GM18519 (cell line): Measurements from ENCODE around the gene AGR2.
"Not testable (repeated sequence)": the region's sequence is repeated elsewhere in the genome, so short reads cannot be mapped to it uniquely, and the experiment has no call there.

Experiments
- ATAC-seq: cut with Tn5 transposase; IDR thresholded peaks from one replicate; pipeline ENCODE4 v1.9.1; 2021; ENCODE audit warnings: mild to moderate bottlenecking, moderate library complexity; ENCODE audit not compliant: unreplicated experiment, low FRiP score

AGR2 gene

DNA sequence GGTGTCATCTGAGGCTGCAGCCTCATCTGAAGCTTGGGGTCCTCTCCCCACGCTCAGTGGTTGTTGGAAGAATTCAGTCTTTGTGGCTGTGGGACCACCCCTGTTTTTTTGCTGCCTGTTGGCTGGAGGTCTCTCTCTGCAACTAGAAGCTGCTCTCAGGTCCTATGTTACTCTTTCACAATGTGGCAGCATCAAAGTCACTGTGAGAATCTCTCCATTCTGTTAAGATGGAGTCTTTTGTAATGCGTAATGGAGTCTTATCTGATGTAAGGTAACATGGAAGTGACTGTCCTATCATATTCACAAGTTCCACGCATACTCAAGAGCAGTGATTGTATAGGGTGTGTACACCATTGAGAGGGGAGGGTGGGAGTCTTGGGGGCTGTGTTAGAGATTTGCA is 26.3 kb downstream of the AGR2 start:
- ATAC-seq: no peak

GRCh38 chr7:16776053-16776452 is 28.7 kb downstream of the AGR2 start:
- no peak for ATAC-seq

DNA sequence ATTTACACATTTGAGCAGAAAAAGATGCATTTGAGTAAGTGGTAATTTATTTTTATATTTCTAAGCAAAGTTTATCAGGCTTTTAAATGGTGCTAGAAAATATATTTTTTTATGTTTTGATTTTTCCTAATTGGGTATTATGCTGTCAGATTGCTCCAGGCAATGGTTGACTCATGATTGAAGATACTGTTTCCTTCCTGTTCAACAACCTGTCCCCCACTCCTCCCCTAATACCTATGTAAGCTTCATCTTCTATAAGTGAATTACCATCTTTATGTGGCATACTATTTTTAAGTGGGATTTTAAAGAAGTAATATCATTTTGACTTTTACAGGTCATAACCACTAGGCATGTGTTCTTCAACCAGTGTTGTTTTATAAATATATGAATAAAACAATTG is 29.8 kb downstream of the AGR2 start:
- no peak for ATAC-seq

DNA sequence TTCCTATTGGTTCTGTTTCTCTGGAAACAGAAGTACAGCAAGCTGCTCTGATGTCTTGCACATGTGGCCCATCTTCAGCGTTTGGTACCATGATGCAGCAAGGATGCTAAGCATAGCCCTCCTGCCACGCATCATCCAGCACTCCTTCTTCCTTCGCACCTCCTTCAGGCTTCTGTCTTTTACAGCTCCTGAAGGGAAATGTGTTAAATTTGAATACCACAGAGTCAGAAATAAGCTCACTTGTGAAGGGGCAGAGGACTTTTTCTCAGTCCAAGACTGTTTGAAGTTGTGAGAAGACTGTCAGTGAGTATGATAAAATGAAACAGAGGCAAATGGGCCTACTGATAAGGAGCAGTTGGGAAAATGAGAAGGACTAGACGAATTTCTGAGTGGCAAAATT is 30.5 kb downstream of the AGR2 start:
- ATAC-seq: no peak

- no peak for ATAC-seq
Observed at GRCh38 chr7:16773884-16774283, 30.9 kb downstream of the AGR2 start.

DNA sequence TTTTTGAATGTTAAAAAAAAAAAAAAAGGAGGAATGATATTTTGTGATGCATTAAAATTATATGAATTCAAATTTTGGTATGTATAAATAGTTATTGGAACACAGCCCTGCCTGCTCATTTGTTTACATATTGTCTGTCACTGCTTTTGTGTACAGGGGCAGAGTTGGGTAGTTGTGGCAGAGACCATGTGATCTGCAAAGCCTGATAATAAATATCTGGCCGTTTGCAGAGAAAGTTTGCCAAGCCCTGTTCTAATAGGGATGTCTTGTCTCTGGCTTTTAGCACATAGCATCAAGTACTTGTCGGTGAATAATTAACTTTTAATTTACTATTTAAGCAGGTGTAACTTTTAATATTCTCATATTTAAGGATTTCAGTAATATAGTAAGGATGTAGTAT is 31.5 kb downstream of the AGR2 start:
- no peak for ATAC-seq

GRCh38 chr7:16770657-16771329 is 34.0 kb downstream of the AGR2 start:
- no peak for ATAC-seq

DNA sequence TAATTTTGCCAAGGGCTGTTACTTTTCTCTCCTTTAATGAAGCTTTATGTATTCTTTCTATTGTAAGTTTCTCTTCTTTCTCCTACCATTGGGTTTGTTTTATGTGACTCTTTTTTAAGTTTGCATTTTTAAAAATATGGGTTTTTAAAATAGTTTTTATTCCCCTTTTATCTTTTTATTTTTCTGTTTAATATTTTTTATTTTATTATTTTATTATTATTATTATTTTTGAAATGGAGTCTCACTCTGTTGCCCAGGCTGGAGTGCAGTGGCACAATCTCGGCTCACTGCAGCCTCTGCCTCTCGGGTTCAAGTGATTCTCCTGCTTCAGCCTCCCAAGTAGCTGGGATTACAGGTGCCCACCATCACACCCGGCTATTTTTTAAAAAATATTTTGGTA is 34.8 kb downstream of the AGR2 start:
- not testable (repeated sequence) for ATAC-seq

- ATAC-seq: no peak
Observed at GRCh38 chr7:16765436-16765859, 39.4 kb downstream of the AGR2 start.

- no peak for ATAC-seq
Observed at GRCh38 chr7:16764942-16765341, 39.9 kb downstream of the AGR2 start.

- no peak for ATAC-seq
Observed at GRCh38 chr7:16762177-16762576, 42.6 kb downstream of the AGR2 start.

- ATAC-seq: no peak
Observed at GRCh38 chr7:16759840-16760239, 45.0 kb downstream of the AGR2 start.

- no peak for ATAC-seq
Observed at GRCh38 chr7:16758631-16759611, 45.9 kb downstream of the AGR2 start.

- ATAC-seq: no peak
Observed at GRCh38 chr7:16758036-16758435, 46.8 kb downstream of the AGR2 start.

DNA sequence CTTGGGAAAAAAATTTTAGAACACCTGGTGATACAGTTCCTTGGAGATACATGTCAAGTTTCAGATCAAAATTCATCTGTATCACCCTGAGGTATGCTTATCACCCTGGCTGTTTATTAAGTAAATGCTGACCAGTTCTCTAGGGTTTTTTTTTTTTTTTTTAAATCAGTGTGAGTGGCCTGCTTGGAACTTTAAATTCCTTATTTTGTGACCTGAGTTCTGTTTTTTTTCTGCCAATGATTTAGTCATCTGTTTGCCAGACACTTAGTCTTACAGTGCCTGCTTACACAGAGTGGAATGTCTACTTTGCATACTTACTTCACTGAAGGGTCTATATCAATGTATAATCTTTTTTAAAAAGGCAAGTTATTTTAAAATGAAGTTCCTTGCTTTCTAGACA is 49.4 kb downstream of the AGR2 start:
- no peak for ATAC-seq

DNA sequence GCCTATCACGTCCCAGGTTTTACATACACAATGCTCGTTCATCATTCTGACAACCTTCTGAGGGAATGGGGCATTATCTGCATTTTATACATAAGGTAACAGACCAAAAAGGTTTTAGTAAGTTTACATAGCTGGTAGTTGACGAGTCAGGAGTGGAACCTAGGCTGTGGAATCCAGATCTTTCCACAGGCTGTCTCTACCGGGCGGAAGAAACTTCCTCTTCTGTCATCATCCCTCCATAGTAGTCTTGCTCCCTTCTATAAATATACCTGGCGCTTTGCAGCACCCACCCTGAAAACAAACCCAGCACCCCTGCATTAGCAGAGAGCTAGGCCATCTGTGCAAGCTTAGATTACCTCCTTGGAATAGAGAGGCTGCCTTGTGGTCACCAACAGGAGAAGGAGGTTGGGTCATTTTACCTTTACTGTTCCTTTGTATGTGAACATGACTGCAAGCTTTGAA is 49.9 kb downstream of the AGR2 start:
- no peak for ATAC-seq

DNA sequence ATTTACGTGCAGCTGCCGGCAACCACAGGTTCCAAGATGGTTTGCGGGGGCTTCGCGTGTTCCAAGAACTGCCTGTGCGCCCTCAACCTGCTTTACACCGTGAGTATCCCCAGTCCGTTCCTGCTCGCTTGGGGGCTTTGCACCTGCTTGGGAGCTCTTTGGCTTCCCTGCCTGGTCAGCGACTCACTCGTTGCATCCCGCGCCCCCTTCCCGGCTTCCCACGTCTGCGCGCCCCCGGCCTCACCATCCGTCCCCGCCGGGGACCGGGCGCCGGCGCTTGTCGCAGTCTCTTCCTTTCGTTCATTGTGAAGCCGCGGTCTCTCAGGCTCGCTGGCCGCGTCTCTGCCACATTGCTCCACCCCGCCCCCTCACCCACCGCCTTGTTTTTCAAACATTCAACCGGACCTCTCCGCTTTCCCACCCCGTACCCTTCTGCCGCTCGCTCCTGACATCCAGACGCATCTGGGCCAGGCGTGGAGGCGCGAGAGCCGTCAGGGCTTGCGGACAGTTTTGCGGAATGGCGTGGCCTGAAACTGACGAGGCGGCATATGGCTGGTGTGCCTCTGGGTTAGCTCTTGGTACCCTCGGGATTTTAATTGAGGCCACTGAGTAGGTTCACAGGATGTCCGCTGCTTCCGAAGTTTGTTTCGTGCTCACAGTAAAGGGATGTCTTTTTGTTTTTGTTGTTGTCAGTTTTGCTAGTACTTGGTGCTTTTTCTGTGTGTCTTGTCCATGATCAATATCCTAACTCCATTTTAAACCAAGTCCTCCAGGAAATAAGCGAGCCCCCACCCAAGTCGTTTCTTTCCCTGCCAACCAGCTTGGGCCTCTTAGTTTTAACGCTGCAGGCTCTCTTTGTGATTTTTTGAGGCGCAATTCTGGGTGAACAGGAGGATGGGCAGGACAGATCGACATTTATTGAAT is 50.6 kb downstream of the AGR2 start:
- no peak for ATAC-seq

DNA sequence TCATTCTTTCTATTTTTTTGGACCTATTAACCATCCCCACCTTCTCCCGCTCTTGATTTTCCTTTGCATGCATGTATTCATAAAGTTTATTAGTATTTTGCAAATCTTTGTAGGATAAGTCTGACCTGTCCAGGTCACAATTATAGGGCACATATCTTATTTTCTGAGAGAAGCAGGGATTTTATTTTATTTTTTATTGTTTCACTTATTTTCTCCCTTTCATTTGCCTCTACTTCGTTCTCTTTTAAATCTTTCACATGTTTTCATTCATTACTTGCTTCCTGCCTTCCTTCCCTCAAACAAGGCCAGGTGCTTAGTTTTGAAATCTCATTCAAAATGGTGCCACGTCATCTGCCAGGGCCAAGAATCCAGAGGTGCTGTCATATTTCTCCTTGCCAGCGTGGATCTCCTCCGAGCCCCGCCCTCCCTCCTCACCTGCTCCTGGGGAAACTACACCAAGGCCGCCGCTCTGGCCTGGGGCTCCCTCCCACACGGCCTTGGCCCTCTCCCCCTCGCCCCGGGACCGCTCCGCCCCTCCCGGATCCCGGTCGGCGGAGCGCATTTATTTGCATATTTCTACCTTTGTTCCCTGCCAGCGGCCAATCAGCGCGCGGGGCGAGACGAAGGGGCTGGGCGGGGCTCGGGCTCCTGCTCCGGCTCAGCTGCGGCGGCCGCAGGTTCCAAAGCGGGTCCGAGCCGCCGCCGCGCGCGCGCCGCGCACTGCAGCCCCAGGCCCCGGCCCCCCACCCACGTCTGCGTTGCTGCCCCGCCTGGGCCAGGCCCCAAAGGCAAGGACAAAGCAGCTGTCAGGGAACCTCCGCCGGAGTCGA is 51.5 kb downstream of the AGR2 start, which contains the start of gene TSPAN13:
Gene TSPAN13, plus strand, starts transcription at position 654 of the 830 bp plus-strand sequence. CDS start 213 bp downstream, outside the sequence.
- ATAC-seq: peak; percentile 85

GRCh38 chr7:16747102-16747501 is 57.7 kb downstream of the AGR2 start:
- ATAC-seq: no peak

DNA sequence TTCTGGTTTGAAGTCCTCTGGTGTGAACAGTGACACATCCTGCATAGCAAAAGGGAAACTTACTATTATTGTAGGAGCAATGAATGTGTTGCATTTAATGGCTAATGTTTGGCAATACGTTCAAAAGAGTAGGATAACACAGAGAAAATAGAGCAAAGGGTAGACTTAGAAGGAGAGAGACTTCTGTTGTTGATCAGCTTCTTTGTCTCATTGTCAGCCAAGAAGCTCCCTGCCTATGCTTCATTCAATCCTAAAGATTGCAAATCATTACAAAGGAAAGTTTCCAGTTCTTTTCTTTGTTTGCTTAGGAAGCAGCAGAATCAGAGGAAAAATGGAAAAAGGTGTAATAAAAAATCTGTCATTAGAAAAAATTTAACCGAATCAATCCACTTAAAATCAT is 59.2 kb downstream of the AGR2 start:
- no peak for ATAC-seq
